DMS114 treated with DMSO at 0.1 percent for 48 hours (cell line): ENCODE results near the gene RNF186.
"Not testable (repeated sequence)": the region's sequence is repeated elsewhere in the genome, so short reads cannot be mapped to it uniquely, and the experiment has no call there.

Source experiments
- DNase-seq: peaks from one replicate; lab custom pipeline; 2025; ENCODE audit not compliant: unreplicated experiment; lab: John Stamatoyannopoulos, UW

Gene RNF186

DNA sequence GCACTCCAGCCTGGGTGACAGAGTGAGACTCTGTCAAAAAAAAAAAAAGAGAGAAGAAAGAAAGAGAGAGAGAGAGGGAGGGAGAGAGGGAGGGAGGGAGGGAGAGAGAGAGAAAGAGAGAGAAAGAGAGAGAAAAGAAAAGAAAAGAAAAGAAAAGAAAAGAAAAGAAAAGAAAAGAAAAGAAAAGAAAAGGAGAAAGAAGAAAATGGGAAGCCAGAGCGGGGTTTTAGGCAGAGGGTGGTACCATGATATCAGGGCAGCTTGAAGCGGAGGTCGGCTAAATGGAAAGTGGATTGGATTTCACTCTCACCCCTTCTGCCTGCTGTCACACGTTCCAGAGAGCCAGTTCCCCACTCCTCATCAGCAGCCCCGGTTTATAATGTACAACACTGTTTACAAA, 17.3 kb downstream of the RNF186 start:
- no peak for DNase-seq

GRCh38 chr1:19794583-19794982, 20.5 kb downstream of the RNF186 start:
- no peak for DNase-seq

- no peak for DNase-seq
Measured at GRCh38 chr1:19793360-19794046, 21.6 kb downstream of the RNF186 start.

DNA sequence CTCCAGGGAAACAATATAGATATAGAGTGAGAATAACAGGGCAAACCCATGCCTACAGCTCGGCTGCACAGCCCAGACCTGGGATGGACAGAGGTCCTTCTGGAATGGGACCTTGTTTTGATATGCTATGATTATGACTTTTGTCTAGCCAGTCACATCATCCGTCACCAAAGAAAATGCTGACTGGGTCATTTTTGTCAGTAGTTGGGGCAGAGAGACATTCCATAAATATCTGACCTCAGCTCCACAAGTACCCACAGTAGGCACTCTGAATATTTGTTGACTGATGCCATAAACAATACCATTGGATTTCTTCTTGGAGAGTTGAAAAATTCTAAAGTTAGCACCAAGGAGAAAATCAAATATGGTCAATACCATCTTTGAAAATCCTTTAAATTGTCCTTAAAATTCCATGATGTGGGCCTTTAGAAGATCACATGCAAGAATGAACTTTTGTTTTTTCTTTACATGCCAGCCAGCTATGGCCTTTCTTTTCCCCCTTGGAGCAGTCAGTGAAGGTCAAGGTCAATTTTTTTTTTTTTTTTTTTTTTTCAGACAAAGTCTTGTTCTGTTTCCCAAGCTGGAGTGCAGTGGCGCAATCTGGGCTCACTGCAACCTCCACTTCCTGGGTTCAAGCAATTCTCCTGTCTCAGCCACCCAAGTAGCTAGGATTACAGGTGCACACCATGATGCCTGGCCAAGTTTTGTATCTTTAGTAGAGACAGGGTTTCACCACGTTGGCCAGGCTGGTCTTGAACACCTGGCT, 22.7 kb downstream of the RNF186 start:
- no peak for DNase-seq

GRCh38 chr1:19790061-19790975, 24.8 kb downstream of the RNF186 start:
- not testable (repeated sequence) for DNase-seq

- no peak for DNase-seq
Measured at GRCh38 chr1:19786988-19787423, 28.1 kb downstream of the RNF186 start.

GRCh38 chr1:19785660-19786059, 29.4 kb downstream of the RNF186 start:
- DNase-seq = no peak

DNA sequence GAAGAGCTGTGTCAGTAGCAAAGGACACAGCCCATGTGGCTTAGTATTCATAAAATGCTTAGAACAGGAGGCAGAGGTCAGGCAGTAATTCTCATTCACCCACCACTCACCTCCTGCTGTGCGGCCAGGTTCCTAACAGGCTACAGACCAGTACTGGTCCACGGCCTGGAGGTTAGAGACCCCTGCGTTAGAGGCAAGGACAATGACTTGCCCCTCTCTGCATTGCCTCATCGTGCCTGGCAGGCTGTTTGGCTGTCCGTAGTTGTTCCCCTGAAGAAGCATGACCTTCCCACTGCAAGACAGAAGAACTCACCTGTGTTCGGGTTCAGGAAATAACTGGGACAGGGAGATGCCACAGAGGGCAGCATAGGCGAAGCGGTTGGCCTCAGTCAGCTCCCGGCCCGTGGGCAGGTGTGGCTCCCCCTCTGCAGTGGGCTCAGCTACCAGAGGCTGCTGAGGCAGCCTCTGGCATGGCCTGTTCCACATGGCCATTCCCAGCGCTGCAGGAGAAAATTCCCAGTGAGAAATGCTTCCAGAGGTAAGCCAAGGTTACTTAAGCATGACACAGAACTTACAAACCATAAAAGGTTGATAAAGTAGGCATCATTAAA, 34.7 kb downstream of the RNF186 start:
- DNase-seq = no peak

DNA sequence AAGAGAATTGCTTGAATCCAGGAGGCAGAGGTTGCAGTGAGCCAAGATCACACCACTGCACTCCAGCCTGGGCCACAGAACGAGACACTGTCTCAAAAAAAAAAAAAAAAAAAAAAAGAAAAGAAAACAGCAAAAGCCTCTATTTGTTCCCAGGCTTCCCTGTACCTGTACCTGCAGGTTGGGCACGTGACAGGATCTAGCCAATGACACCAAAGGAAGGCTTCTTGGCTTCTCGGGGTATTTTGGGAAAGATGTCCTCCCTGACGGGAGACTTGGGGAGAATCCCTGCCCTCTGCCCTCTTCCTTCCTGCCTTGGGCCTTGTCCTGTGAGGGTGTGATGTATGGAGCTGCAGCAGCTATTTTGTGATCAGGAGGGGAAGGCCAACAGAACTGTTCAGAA, 38.1 kb downstream of the RNF186 start:
- DNase-seq = no peak

DNA sequence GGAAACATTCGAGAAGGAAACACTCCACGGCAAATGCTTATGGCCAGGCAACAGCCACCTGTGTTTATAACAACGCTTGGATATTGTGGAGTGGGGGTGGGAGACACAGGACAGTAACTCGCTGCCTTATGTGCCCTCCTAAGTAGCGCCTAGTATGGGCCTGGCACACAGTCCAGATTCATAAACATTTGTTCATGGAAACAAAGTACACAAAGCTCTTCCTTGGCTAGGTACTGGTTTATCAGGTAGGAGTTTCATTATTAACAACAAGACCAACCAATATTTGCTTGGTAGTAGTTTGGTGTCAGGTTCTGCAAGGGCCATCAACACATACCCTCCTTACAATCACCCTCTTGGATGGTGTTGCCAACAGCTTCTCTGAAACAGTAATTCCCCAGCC, 38.8 kb downstream of the RNF186 start:
- DNase-seq = no peak

- DNase-seq = no peak
Measured at GRCh38 chr1:19775831-19776230, 39.3 kb downstream of the RNF186 start.

- no peak for DNase-seq
Measured at GRCh38 chr1:19775317-19775716, 39.8 kb downstream of the RNF186 start.

DNA sequence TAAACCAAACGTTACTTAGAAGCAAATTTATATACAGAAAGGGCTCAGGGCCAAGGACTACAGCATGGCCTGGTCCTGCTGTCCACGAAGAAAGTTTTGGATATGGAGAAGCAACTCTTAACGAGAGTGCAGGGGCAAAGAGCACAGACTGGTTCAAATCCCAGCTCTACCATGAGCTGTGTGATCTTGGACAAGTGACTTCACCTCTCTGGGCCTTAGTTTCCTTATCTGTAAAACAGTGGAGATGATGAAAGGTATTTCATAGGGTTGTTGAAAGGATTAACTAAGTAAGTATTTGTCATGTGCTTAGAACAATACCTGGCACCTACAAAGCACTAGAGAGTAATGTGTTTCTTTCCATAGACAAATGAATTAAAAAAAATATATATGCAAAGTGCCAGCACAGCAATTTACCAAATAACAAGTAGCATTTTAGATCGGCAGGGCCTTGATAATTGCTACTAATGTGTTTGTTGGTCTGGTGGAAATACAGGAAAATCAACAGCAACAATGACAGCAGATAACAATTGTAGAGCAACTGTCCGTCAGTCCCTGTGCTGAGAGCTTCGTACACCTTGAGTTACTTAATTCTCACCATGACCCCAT, 40.8 kb downstream of the RNF186 start:
- no peak for DNase-seq

DNA sequence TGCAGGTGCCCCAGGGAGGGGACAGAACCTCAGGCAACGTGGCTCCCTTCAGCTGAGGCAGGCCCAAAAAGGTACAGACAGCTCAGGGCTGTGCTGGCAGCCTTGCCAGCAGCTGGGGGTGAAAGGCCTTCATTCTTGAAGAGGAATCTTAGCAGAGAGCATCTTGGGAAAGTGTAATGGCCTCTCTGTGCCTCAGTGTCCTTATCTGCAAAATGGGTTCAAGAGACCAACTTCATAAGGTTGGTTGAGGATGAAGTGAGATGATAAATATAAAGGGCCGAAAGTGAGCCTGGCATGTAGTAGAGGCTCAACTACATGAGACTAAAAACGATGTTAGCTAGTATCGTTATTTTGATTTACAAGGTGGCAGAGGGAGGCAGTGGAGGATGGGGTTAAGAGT, 41.6 kb downstream of the RNF186 start:
- DNase-seq = no peak

- no peak for DNase-seq
Measured at GRCh38 chr1:19772053-19772452, 43.0 kb downstream of the RNF186 start.

- no peak for DNase-seq
Measured at GRCh38 chr1:19771350-19771749, 43.7 kb downstream of the RNF186 start.

- DNase-seq = no peak
Measured at GRCh38 chr1:19770436-19771190, 44.5 kb downstream of the RNF186 start.

DNA sequence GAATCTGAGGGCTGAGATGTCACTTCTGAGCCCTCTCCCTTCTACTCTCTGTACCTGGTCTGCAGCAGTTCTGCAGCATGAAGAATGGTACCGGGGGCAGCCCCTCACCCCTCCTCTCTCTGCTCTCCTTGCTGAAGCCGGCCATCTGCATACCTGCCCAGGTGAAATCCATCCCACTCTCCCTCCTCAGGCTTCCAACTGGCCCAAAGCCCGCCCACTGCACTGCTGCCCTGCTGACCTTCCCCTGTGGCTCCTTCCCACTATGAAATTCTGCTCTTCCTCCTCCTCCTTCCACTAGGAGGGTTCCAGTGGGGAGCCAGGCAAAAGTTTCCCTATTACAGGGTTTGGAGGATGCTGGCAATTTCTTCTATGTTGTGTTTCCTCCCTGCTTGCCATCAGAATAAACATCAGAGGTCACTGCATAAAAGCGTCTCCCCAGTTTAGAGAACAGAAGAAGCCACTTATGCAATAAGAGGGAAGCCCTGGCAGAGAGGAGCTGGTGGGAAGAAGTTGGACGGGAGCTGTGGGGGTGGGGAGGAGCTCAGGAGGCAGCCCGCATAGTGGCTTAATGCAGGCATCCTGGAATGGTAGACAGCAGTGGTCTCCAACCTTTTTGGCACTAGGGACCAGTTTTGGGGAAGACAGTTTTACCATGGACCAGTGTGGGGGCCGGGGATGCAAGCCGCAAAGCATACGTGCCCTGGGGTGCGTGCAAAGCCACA, 45.7 kb downstream of the RNF186 start:
- DNase-seq = no peak
